Epithelial cell of proximal tubule (primary cell): ENCODE results near the gene ZNF287. TPM values are rescaled to one million over a fixed set of nuclear protein-coding genes. Genes with fewer than 3 reads are reported as not detected.

Source experiments
- DNase-seq: peaks from one replicate; pipeline ENCODE4 v3.0.0-alpha.2; 2011; ENCODE audit warnings: low read depth
- H3K4me3 ChIP-seq: 2 replicates; pipeline ENCODE4 v1.5.1; 2011; ENCODE audit warnings: low read depth, mild to moderate bottlenecking, low read length
- total RNA-seq: library from RNA; depleted of rRNA; stranded (reverse); fragments of >200 nt; gene quantifications from 2 replicates; pipeline ENCODE4 v1.2.3, GENCODE V29; 2015
- TF ChIP-seq, protein P1 (sequence below): conservative IDR thresholded peaks from 2 replicates; pipeline ENCODE4 v1.5.1; 2012; ENCODE audit warnings: low read depth, mild to moderate bottlenecking, low read length

Gene ZNF287
- total RNA-seq, 1 donor from 2014 or later: 3.3 TPM

DNA sequence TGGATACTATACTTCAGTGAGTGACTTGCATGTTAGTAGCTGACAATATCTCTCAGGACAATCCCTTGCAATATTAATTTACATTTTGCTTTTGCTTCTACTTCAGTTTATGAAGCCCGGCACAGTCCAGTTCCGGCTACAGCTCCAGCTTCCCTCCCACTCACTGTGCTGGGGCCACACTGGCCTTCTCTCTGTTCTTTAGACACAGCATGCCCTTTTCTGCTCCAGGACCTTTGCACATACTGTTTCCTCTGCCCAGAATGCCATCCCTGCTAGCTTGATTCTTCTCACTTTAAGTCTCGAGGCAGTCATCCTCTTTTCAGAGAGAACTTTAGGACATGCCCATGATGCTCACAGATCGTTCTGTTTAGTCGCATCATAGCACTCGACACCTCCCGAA, 51.5 kb downstream of the ZNF287 start:
- TF ChIP-seq, protein P1, sequence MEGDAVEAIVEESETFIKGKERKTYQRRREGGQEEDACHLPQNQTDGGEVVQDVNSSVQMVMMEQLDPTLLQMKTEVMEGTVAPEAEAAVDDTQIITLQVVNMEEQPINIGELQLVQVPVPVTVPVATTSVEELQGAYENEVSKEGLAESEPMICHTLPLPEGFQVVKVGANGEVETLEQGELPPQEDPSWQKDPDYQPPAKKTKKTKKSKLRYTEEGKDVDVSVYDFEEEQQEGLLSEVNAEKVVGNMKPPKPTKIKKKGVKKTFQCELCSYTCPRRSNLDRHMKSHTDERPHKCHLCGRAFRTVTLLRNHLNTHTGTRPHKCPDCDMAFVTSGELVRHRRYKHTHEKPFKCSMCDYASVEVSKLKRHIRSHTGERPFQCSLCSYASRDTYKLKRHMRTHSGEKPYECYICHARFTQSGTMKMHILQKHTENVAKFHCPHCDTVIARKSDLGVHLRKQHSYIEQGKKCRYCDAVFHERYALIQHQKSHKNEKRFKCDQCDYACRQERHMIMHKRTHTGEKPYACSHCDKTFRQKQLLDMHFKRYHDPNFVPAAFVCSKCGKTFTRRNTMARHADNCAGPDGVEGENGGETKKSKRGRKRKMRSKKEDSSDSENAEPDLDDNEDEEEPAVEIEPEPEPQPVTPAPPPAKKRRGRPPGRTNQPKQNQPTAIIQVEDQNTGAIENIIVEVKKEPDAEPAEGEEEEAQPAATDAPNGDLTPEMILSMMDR: no peak
- no peak overlapping the region for H3K4me3 ChIP-seq
- DNase-seq: no peak

GRCh38 chr17:16516594-16517051, 52.4 kb downstream of the ZNF287 start:
- peak overlapping the region; percentile 15 for H3K4me3 ChIP-seq
- peak; percentile 25 for DNase-seq
- TF ChIP-seq, protein P1: no peak

DNA sequence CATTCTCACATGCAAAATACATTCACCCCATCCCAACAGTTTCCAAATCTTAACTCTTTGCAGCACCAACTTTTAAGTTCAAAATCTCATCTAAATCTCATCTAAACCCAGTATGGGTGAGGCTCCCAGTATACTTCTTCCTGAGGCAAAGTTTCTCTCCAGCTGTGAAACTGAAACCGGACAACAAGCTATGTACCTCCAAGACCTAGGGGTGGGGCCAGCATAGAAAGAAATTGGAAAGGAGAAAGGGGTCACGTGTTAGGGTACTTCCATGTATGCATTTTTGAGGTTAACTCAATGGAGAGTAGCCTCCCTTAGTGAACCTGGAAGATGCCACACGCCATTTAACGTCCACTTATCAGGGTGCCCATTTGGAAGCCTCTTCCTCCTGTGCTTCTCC, 53.1 kb downstream of the ZNF287 start:
- TF ChIP-seq, protein P1: no peak
- no peak for DNase-seq
- H3K4me3 ChIP-seq: no peak overlapping the region

- TF ChIP-seq, protein P1: no peak
- H3K4me3 ChIP-seq: no peak overlapping the region
- no peak for DNase-seq
These were observed 55.1 kb downstream of the ZNF287 start for GRCh38 chr17:16513873-16514272.

- no peak overlapping the region for H3K4me3 ChIP-seq
- TF ChIP-seq, protein P1: no peak
- DNase-seq: no peak
These were observed 57.0 kb downstream of the ZNF287 start for GRCh38 chr17:16512011-16512410.

DNA sequence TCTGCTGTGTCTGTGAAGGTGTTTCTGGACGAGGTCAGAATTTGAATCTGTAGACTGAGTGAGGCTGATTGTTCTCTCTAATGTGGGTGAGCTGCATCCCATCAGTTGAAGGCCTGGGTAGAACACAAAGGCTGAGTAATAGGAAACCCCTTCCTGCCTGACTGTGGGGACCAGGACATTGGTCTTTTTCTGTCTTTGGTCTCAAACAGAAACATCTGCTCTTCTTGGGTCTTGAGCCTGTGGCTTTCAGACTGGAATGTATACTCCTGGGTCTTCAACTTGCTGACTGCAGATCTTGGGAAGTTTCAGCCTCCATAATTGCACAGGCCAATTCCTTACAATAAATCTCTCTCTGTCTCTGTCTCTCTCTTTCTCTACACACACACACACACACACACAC, 57.4 kb downstream of the ZNF287 start:
- no peak overlapping the region for H3K4me3 ChIP-seq
- no peak for DNase-seq
- TF ChIP-seq, protein P1: no peak

DNA sequence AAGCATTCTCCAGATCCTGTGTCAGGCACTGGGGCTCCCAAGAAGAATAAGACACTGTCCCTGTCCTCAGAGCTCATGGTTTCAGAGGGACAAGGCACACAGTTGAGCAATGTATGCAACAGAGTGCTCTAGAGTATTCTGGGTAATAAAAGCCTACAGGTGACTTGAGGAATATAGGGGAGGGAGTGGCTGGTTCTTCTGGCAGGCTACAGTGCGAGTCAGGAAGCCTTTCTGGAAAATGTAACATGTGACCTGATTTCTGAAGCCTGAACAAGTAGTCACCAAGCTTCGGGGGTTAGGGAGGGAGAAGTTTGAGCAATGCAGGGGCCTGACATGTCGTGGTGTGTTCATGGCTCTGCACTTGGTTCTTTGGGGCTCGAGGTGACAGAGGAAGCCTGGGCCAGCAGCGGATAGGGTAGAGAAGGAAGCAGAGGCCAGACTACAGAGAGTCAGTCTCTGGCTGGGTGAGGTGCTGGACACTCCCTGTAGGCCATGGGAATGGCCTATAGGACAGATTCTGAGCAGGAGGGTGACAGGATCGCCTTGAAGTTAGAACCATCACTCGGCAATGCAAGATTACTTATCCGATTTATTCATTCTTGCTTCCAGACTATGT, 61.0 kb downstream of the ZNF287 start:
- DNase-seq: no peak
- H3K4me3 ChIP-seq: no peak overlapping the region
- TF ChIP-seq, protein P1: no peak
